ENCODE data around the gene DGUOK.
"Not testable (repeated sequence)": the region's sequence is repeated elsewhere in the genome, so short reads cannot be mapped to it uniquely, and the experiment has no call there.

The DGUOK gene

DNA sequence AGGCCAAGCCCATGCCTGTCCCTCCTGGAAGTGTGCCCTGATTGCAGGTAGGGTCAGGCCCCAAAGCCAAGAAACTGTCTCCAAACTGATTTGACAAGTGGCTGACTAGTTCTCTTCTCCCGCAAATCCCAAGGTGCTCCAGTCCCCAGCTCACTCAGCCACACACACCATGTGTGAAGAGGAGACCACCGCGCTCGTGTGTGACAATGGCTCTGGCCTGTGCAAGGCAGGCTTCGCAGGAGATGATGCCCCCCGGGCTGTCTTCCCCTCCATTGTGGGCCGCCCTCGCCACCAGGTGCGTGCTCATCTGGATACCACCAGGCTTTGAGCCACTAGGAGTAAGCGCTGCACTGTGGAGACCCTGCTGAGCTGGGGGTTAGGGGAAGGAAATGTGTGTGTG is 25.5 kb upstream of the DGUOK start:
- DNase-seq = no peak

DNA sequence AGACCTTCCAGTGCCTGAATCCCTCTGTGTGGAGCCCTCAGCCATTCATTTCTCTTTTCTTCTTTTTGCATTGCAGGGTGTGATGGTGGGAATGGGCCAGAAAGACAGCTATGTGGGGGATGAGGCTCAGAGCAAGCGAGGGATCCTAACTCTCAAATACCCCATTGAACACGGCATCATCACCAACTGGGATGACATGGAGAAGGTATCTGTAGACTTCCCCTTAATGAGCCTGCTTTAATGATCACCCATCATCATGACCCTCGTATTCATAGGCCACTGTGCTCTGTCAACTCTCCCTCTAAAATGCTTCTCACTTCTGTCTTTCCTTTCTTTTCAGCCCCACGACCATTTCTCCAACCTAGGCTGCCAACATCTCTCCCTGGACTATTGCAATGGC is 24.4 kb upstream of the DGUOK start:
- no peak for DNase-seq

DNA sequence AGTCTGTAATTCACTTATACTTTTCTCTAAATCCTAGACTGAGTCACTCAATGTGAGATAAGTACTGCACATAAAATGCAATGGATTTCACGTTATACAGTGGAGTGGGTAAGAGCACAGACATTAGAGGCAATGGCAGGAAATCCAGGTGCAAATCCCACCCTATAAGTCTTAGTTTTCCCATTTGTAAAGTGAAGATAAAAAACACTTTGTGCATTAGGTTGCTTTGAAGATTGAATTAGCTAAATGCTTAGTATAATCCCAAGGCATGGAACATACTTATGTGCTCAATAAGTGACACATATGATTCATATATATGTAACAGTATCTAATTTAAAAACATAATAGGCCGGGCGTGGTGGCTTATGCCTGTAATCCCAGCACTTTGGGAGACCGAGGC is 23.4 kb upstream of the DGUOK start:
- no peak for DNase-seq

DNA sequence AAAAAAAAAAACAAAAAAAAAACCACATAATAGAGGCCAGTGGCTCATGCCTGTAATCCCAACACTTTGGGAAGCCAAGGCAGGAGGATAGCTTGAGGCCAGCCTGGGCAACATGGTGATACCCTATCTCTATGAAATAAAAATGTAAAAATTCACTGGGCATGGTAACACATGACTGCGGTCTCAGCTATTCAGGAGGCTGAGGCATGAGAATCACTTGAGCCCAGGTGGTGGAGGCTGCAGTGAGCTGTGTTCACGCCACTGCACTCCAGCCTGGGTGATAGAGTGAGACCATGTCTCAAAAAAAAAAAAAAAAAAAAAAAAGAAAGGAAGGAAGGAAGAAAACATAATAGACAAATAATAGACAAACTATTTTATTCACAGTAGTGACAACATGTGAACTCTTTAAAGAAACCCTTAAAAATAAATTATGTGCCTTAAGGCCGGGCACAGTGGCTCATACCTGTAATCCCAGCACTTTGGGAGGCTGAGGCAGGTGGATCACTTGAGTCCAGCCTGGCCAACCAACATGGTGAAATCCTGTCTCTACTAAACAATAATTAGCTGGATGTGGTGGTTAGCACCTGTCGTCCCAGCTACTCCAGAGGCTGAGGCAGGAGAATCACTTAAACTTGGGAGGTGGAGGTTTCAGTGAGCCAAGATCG is 22.6 kb upstream of the DGUOK start:
- DNase-seq = not testable (repeated sequence)

DNA sequence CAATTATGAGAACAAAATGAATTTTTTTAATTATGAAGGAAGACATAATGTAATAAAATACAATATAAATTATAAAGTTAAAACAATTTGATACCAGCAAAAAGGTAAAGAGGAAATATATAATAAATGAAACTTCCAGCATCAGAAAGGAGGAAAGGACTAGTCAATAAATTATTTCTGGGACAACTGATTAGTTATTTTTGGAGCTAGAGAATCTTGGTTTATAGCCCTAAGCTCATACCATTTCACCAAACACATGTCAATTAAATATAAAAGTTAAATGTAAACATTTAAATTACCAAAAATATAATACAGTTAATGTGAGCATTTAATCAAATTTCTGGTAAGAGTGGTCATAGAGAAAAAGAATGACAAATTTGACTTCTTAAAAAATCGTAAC is 21.7 kb upstream of the DGUOK start:
- no peak for DNase-seq

DNA sequence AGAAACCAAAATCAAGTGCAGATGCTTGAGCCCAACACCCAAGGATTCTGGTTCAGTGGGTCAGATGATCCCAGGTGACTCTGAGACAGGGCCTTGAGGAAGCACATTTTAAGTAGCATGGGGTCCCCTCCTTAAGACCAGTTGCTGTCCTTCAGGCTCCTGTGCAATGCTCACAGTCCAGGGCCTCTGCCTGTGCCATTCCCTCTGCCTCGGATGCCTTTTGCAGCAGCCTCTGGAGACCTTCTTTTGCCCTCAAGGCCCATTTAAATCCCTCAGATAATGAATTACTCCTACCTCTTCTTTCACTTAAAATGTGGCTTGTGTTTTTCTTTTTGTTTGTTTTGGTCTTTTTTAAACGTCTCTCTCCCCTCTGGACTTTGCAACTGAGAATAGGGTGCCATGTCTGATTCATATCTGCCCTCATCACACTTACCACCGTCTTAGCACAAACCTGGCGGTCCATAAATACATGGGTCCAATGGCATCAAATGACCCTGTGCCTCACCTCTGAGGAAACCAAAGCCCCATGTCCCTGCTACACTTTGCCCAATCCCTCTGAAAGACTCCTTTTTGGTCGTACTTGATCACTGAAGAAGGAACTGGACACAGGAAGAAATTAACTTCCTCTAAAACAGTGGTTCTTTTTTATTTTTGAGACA is 19.7 kb upstream of the DGUOK start:
- no peak for DNase-seq

DNA sequence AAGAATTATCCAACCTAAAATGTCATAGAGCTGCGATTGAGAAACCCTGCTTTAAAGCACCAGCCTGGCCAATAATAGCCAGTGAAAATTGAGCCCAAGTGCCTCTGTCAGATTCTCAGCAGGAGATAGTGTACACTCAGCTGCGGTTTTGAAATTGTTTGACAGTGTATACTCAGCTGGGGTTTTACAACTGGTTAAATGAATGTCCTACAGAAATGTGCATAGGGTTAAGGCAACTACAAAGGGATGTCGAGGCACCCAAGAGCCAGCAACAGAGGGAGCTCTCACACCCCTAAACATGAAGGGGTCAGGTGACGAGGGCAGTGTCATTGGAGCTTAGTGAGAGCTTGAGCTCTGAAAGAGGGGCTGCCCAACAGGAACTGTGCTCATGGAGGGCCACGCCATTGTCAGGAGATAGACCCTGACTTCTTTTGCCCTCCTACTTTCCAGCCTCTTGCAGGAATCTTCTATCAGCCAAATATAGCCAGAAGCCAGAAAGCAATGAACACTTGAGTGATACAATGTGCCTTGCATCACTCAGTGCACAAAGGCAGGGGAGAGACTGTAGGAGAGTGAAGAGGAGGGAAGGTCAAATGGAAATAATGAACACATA is 18.7 kb upstream of the DGUOK start:
- peak; percentile 58 for DNase-seq

DNA sequence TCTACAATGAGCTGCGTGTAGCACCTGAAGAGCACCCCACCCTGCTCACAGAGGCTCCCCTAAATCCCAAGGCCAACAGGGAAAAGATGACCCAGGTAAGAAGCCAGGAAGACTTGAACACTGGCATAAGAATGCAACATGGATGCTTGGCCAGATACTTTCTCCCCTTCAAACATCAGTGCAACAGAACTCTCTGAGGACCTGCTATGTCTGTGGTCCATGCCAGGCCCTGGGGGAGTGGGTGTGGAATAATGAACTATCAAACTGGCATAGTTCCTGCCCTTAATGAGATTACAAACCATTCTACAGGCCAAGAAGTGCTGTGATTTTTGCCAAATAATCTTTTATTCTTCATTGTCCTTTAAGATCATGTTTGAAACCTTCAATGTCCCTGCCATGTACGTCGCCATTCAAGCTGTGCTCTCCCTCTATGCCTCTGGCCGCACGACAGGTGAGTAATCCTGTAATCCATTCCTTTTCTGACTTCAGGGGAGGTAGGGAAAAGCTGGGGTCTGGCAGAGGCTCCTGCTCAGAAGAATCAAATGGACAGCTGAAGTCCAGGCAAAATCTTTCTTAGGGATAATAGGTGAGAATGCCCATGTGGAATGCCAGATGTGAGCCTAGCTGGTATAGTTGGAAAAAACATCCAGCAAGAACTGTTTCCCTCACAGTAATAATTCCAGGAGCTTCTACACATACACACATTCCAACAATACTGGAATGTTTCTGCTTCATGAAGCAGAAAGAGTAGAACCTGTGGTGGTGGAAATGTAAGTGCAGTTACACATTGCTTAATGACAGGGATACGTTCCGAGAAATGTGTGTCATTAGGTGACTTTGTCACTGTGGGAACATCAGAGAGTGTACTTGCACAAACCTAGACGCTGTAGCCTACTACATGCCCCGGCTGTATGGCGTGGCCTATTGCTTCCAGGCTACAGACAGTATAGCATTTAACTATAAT is 17.7 kb upstream of the DGUOK start:
- DNase-seq = no peak

DNA sequence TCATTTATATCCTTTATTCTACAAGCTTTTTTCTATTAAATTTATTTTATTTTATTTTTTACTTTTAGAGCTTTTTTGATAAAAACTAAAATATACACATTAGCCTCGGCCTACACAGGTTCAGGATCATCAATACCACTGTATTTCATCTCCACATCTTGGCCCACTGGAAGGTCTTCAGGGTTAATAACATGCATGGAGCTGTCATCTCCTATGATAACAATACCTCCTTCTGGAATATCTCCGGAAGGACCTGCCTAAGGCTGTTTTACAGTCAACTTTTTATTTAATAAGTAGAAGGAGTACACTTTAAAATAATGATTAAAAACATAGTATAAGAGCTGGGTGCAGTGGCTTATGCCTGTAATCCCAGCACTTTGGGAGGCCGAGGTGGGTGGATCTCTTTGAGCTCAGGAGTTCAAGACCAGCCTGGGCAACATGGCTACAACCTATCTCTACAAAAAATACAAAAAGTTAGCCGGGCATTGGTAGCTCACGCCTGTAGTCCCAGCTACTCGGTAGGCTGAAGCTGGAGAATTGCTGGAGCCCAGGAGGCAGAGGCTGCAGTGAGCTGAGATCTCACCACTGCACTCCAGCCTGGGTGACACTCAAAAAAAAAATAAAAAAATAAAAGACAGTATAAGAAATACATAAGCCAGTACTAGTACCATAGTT is 15.7 kb upstream of the DGUOK start:
- no peak for DNase-seq

DNA sequence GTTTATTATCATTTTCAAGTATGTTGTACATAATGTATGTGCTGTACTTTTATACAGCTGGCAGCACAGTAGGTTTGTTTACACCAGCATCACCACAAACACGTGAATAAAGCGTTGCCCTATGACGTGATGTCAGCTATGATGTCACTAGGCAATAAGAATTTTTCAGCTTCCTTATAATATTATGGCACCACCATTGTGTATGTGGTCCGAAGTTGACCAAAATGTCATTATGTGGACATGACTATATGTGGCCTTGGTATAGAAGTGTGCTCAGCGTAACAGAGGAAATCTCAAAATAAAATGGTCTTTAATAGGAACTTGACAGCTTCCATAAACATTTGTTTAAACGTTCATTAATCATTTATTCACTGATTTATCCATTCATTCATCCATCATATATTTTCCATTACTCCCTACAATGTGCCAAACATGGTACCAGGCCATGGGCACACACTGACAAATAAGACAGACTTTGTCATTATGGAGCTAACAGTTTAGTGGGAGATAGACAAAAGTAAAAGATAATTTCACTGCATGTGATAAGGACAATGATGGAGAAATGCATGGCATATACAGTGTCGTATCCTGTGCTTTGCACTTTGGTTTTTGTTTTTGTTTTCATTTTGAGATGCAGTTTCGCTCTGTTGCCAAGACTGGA is 15.0 kb upstream of the DGUOK start:
- DNase-seq = no peak

DNA sequence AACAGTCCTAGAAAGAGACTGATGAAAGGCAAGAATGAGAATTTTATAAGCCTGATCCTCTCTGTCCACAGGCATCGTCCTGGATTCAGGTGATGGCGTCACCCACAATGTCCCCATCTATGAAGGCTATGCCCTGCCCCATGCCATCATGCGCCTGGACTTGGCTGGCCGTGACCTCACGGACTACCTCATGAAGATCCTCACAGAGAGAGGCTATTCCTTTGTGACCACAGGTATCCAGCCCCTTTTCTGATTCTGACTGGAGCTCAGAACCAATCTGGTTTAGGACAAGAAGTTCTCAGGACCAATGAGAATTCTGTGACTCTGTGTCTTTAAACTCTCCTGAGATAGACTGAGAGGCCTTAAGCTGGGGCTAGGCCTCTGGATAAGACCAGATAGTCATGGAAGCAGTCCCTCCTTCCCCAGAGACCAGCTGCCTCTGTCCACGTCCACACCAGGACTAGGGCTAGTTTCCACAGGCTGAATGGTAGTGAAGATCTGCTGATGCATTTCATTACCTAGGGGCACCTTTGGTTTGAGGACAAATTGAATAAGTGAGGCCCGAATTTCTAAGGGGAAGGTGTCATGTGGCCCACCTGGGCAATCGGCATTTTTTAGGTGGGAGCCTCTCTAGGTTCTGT is 13.1 kb upstream of the DGUOK start:
- DNase-seq = no peak

DNA sequence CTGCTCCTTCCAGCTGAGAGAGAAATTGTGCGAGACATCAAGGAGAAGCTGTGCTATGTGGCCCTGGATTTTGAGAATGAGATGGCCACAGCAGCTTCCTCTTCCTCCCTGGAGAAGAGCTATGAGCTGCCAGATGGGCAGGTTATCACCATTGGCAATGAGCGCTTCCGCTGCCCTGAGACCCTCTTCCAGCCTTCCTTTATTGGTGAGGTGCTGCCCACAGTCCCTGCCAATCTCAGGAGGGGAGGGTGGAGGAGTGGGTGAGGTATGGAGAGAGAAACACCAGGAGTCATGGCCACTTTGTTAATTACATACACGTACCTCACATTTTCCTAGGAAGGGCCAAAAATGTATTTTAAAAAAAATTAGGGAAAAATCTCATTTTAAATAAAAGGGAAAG is 12.0 kb upstream of the DGUOK start:
- no peak for DNase-seq

DNA sequence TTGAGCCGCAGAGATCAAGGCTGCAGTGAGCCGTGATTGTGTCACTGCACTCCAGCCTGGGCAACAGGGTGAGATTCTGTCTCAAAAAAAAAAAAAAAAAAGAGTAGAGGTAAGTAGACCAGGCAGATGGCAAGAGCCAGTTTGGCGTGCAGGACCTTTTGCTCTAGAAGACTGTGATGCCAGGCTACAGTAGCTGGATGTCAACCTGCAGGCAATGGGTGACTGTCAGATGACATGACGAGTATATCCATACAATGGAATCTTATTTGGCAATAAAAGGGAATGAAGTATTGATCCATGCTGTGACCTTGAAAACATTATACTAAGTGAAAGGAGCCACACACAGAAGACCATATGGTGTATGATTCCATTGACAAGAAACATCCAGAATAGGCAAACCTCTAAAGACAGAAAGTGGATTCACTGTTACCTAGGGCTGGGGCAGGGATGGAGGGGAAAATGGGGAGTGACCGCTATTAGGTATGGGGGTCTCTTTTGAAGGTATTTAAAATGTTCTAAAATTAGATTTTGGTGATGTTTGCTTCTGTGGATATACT is 11.2 kb upstream of the DGUOK start:
- DNase-seq = no peak

DNA sequence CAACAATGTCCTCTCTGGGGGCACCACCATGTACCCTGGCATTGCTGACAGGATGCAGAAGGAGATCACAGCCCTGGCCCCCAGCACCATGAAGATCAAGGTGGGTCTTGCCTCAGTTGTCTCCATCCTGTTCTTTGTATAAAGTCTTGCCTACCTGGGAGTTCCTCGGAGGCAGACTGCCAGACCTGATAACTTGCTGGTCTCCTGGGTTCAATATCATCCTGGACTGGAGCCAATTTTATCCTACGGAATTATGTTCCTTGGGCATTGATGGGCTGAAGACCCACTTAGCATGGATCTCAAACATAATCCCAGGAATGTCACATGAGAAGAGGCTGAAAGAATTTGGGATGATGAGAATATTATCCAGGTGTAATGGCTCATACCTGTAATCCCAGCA is 10.0 kb upstream of the DGUOK start:
- no peak for DNase-seq

DNA sequence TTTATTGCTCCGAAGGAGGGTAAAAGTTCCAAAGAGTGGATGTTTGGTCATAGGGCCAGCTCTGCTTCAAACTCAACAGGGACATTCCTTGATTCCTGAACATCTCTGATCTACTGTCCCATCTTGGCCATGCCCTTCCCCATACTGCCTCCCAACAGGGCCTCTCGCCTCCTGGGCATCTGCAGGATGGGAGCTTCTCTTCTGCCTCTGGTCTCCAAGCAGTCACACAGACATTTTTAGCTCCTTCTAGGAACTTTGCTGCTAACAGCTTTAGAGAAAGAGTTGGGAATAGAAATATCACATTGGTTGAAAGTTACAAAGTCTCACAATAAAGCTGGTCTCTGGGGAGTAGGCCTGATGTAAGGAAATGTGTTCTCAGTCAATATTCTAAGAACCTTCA is 9.4 kb upstream of the DGUOK start:
- DNase-seq = no peak

DNA sequence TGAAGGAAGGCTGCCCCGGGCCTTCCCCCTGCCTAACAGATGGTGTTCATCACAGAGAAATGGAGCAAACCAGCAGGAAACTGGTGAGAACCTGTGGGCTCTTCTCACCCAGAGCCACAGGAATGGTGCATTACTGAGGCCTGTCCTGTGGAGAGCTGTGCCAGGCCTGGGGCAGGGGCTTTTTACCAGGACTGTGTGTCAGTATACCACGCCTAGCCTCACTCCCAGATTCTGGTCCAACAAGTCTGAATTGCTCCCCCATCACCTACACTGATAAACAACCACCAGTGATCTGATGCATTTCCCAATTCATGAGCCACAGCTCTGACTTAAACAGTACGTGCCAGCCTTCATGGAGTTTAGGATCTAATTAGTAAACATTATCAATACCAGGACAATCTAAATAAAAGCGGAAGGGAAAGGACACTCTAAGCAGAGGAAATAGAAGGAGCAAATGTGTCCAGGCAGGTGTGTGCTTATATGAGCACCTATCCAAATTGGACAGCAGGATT is 8.9 kb upstream of the DGUOK start:
- no peak for DNase-seq

DNA sequence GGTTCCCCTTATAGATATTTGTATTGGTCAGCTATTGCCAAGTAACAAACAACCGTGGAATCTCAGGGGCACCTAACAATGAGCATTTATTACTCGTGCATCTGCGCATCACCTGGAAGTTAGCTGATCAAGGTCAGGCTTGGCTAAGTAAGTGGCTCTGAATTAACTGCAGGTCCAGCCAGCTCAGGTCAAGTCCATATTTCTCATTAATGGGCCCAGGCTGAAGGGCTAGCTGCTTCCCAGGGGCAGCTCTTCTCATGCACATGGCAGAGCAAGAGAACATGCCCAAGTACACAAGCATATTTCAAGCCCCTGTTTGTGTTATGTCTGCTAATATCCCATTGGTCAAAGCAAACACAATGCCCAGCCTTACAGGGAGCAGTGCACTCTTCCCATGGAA is 7.8 kb upstream of the DGUOK start:
- DNase-seq = no peak

DNA sequence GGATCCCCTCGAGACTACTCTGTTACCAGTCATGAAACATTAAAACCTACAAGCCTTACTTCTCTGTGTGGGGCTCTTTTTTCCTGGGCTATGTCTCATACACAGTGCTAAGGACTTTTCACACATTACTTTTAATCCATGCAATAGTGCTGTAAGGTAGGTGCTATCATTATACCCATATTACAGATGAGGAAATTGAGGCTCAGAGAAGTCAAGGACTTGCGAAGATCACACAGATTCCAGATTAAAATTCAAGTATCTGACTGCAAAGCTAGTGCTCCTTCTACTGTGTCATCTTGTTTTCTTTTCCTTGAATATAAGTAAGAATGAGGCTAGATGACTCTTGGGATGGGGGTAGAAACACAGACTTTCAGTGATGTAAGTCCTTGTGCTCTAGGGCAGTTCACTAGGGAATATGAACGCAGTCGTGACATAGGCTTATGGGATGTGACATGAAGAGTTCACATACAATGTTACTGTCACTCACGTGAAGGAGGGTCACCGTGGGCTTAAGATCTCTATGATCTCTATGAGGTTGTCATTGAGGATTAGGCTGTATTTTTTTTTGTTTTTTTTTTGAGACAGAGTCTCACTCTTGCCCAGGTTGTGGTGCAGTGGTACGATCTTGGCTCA is 7.0 kb upstream of the DGUOK start:
- DNase-seq = no peak

DNA sequence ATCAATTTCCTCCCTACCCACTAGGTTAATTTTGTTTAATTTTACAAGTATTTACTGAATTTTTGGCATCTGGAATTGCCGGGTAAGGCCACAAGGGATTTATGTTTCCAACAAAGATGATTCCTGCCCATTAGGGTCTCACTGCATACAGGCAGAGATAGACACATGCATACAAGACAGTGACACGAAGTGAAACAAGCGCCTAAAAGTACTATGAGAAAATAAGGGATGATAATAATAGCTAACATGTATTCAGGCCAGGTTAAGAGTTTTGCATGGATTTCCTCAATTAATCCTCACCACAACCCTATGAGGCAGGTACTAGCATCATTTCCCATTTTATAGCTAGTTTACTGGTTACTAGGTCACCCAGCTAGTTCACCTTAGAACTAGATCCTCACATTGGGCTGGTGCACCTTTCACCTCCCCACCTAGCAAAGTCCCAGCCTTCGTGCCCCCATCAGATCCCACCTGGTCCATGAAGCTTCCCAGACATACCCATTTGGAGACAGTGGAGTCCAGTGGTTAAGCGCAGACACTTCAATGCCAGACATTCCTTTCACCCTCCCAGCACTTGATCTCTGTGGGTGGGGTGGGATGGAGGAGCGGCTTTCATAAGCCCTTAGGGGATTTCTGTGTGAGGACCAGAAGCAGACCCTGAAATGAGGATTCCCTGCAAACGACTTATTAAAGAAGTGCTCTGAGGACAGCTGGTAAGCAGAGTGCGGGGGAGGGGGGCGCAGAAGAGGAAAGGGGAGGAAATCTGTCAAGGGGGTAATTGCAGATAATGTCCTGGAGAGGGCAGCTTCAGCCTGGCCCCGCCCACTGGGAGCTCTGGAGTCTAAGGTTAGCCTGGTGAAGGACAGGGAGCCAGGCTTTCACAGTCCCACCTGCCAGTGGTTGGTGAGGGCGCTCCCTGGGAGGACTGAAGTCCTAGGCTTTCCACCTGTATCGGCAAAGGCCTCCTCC is 5.8 kb upstream of the DGUOK start:
- DNase-seq = peak; percentile 42
